NCI-H1436 treated with DMSO at 0.1 percent for 48 hours (cell line): ENCODE data around the gene FGF16.
"Not testable (repeated sequence)": the region's sequence is repeated elsewhere in the genome, so short reads cannot be mapped to it uniquely, and the experiment has no call there.

Experiments
- DNase-seq: peaks from one replicate; lab custom pipeline; 2025; lab: John Stamatoyannopoulos, UW

The FGF16 gene

GRCh38 chrX:77446908-77447652, at the start of gene FGF16:
TSS of gene FGF16 (plus strand) at chrX:77447389. CDS start at chrX:77447675, 286 bp downstream.
- no peak for DNase-seq

DNA sequence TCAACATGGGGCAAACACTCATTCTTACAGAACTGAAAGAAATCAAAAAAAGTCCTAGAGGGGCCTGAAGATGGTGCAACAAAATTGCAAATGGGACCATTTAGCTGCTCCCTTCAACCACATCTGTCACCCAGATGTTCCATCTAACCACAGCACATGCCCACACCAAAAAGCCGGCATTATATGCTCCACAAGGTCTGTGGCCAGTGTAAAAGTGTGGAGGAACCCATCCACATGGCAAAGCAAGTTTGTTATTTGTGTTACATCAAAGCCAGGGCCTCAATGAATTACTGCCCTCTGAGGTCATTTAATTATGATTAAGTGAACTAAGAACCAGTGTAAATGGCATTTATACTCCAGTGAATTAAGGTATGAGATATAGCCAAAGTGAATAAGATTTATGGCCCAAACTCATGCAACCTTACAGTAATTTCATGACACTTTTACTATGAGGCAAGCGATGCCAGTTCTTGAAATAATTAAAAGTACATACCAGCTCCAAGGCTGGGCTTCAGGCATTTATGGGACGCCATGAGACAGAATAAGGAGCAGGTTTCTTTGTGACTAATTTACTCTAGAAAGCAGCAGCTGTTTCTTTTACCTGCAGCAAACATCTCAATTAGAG, 48.7 kb upstream of the FGF16 start:
- DNase-seq: no peak

- DNase-seq: no peak
These were observed 42.8 kb upstream of the FGF16 start for GRCh38 chrX:77404419-77404818.

GRCh38 chrX:77407821-77408220, 39.4 kb upstream of the FGF16 start:
- DNase-seq: not testable (repeated sequence)

GRCh38 chrX:77412631-77413030, 34.6 kb upstream of the FGF16 start:
- no peak for DNase-seq

DNA sequence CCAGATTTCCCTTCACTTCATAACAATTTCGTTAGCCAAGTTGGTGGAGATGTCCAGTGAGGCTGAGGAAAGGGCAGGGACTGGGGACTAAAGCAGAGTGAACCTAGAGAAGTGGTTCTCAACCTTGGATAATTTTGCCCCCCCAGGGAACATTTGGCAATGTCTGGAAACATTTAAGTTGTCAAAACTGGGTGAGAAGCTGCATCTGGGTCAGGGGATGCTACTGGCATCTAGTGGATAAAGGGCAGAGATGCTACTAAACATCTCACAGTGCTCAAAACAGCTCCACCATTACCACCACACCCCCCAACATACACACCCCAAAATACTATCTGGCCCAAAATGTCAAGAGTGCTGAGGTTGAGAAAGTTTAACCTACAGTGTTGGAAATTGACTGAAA, 32.0 kb upstream of the FGF16 start:
- DNase-seq: no peak

DNA sequence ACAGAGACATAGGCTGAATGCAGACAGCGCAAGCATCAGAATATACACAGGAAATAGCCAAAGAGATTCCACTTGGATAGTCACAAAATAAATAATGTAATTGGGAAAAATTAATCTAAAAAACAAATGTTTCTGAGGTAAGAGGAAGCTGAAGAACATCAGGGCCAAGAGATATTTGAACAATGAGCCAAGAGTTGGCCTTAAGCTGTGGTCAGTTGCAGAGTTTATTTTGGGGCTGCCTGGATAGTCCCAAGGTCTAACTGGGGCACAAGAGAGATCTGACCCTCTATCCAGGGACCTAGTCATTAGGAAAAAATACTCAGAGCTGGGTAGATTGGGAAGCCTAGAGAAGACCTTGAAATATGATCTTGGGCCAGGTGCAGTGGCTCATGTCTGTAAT, 31.3 kb upstream of the FGF16 start:
- DNase-seq: no peak

DNA sequence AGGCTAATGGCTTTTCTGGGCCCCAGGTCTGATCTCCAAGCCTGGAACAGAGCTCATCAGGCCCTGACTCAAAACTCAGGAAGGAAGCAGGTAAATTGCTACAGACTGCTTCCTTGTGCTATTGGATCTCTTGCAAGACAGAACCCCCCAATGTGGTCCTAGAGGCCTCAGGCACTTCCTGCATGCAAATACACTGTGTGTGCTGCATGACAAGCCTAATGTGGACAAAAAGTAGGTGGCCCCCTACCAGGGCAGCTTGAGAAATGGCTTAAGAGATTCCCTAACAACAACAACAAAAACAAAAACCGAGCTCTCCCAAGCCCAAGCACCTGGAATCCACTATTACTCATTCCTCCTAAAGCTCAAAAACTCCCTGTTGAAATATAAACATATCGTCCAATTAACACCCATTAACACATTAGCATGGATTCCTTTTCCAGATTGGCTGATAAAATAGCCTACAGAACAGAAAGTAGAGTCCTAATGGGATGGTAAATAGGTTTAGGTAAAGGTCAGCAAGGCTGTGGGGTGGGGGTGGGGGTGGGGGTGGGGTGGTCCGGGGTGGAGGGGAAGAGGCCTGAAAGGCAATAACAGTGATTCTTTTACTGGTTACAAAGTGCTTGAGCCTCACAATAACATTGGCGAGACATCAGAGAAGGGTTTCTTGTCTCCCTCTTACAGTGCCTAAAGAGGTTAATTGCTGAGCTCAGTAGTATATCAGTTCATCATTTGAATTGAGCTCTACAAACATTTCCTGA, 24.1 kb upstream of the FGF16 start:
- DNase-seq: no peak

DNA sequence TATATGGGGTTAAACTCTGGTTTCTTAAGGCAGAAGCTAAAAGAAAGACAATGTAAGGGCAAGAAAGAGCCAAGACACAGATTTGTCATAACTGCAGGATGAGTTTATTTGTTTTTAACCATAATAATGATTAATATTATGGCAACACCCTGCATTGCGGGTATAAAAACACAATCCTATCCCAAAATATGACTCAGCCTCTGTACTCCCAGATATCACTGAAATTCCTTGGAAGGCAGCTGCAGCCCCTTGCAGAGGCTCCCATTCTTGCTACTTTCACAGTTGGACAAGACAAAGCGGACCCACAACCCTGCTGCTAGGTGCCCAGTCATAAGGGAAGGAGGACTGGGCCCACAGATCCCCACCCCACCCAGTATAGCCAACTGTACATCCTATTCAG, 20.4 kb upstream of the FGF16 start:
- no peak for DNase-seq

DNA sequence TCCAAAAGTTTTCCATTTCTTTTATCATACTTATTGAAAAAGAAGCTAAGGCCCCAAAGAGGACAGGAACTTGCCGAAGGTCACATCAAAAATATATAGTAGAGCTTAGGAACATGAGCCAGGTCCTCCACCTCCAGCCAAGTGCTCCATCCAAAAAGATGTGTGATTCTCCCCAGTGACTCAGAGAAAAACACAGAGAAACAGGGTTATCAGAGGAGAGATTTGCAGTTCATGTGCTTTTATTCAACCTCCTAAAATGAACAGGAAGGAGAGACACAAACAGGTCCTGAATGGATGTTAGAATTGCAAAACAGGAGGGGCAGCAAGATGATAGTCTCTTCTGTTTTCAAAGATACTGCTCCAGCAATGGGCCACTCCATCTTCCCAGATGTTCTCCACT, 19.6 kb upstream of the FGF16 start:
- no peak for DNase-seq

DNA sequence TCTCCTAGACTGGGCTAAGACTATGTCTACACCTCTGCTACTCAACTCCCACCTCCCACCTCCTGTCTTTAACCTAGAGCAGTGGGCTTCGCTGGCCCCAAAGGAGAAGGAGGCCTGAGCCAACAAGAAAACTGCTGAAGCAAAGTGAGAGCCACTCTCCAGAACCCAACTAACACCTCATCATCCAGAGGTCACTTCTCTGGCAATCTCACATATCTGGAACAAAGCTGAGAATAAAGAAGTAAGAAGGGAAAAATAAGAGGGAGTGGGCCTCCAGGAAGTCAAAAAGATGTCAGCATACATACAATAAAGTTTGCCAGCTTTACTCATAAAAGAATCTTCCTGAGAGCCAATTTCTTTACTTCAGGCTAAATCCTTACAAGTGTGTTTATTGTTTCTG, 18.6 kb upstream of the FGF16 start:
- DNase-seq: no peak

- DNase-seq: no peak
These were observed 16.0 kb upstream of the FGF16 start for GRCh38 chrX:77431227-77431626.

GRCh38 chrX:77433001-77433400, 14.2 kb upstream of the FGF16 start:
- no peak for DNase-seq

GRCh38 chrX:77434962-77435361, 12.2 kb upstream of the FGF16 start:
- DNase-seq: no peak

GRCh38 chrX:77436271-77436670, 10.9 kb upstream of the FGF16 start:
- DNase-seq: no peak

- DNase-seq: no peak
These were observed 10.5 kb upstream of the FGF16 start for GRCh38 chrX:77436682-77437081.

GRCh38 chrX:77440330-77440729, 6.9 kb upstream of the FGF16 start:
- DNase-seq: no peak

DNA sequence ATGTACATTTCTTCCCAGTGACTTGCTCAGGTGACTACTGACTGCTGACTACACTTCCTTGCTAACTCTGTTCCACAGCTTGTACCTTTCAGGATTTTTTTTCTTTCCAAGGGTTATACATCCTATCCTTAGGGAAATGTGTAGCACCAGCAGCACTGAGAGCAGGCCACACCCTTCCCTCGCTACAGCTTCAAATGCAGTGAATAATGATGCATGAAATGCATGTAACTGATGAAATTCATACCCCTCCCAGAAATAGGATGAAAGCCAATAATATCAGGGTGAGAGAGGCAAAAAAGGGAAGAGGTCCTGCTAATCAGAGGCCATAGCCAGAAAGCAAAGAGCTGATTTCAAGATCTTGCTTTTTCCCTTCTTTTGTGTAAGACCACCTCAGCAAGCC, 6.2 kb upstream of the FGF16 start:
- no peak for DNase-seq

DNA sequence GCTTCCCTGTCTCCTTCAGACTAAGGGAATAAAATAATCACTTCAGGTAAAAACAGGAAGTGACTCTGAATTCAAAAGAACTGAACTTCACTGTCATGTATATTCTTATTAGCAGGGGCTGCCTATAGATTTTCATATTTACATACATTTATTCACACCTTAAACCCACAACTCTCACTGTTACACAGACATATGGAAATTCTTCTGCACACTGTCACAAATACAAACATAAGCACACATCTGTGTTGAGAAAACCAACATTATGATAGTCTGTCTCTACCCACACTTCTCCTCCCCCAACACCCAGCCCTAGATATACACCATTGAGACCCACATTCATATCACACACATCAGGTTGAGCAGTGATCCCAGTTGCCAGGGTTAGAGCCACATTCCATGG, 5.7 kb upstream of the FGF16 start:
- no peak for DNase-seq

DNA sequence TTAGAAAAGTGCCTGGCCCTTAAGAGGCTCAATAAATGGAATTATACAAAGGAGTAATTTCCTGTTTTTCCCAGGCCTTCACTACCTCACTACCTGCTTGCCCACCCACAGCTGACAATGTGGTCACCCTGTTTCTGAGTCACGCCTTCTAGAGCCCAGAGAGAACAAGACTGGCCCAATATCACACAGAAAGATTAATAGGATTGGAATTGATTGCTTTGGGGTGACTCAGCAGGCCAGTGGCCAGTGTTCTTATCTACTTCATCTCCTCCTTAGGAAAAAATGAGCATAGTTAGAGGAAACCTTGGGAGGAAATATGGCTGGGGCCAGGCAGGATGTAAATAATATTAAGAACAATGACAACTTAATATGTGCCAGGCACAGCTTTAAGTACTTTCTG, 4.5 kb upstream of the FGF16 start:
- DNase-seq: no peak

DNA sequence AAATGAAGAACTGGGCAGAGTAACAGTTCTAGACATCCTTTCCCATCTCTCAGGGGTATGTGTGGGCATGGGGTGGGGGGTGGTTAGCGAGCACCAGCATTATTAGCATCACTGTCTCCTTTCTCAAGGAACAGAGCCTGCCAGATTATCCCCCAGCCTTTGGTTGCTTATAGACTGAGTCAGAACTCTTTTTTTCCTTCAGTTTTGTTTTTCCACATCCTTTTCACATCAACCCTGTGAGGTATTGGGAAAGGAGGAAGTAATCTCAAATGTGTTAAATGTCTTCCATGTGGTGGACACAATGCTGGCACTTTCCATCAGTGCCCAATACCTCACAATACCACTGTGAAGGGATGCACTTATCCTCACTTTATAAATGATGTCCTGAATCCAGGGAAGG, 3.1 kb upstream of the FGF16 start:
- DNase-seq: no peak

GRCh38 chrX:77444545-77444944, 2.6 kb upstream of the FGF16 start:
- DNase-seq: no peak

DNA sequence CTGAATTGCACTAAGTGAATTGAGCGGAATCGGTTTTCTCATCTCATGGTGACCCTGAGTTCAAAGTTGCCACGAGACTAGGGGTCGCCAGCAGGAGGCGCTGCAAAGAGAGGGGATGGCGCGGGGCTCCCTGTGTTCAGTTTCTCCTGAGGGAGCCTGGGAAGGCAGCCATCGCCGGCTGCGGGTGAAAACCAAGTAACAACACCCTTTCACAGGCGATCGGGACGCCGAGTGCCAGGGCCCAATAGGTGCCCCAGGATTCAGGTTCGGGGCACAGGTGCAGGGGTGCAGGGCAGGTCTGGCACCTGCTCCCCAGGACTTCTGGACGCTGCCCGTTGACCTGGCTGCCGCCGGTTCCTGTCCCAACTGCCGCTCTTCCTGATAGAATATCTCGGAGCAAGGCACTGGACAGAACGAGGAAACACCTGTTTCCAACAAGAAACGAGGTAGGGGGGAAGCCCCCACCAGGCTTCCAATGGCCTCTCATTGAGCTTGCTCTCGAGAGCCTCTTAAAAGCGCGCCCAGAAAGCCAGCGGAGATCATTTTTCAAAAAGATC, 1.1 kb upstream of the FGF16 start:
- no peak for DNase-seq
